ENCODE data around the gene SPHK2.

SPHK2 gene

GRCh38 chr19:48615231-48616040, 3.9 kb upstream of the SPHK2 start:
- Histone ChIP-seq H3K79me2 (ENCODE audit: control insufficient read depth, low read length) (peaks cover 44% of the 10 kb centered on the region), H3K4me2 (ENCODE audit: low read length) (no peak overlapping the region), H3F3A (ENCODE audit: control insufficient read depth, insufficient read depth) (peaks cover 34% of the 10 kb centered on the region), H3K4me3 (ENCODE audit: low read length) (no peak overlapping the region), H3K36me3 (ENCODE audit: control insufficient read depth, low read length) (peaks cover 61% of the 10 kb centered on the region), H4K20me1 (ENCODE audit: control insufficient read depth, insufficient read depth, low read depth, low read length) (peaks cover 23% of the 10 kb centered on the region), H3K27me3 (ENCODE audit: control insufficient read depth, low read length) (no peaks in the 10 kb centered on the region), H3K9me3 (ENCODE audit: control insufficient read depth, insufficient read depth, low read length) (no peaks in the 10 kb centered on the region), H3K9me2 (replicated peaks; ENCODE audit: control insufficient read depth, low read length) (no peaks in the 10 kb centered on the region), H3K4me1 (ENCODE audit: control insufficient read depth, low read length) (peaks cover 23% of the 10 kb centered on the region), H3K27ac (ENCODE audit: low read depth, low read length) (no peak overlapping the region)
- no peak for TF ChIP-seq EZH2phosphoT487 (IDR thresholded peaks at IDR 0.05; ENCODE audit: borderline replicate concordance, low read length)
- TF ChIP-seq CTCF (IDR thresholded peaks at IDR 0.05; ENCODE audit: low read depth, low read length, poor library complexity, severe bottlenecking), result no peak

DNA sequence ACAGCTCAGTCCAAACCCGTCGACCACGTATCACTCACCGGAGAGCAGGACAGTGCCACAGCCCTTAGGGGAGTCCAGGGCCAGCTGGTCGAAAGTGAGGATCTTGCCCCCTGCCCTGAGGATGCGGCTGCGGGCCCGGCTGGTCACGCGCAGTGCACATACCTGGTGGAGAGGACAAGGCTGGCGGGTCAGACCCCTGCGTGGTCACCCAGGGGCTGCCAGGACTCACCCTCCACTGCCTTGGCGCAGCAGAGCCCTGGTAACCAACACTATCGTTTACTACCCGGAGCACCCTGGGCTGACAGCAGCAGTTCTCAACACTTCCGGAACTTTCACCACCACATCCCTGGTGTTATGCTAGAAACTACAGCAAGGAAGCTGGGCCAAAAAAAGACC, 3.3 kb upstream of the SPHK2 start:
- Histone ChIP-seq H3K79me2 (ENCODE audit: control insufficient read depth, low read length) (peaks cover 45% of the 10 kb centered on the region), H3K9me2 (replicated peaks; ENCODE audit: control insufficient read depth, low read length) (no peaks in the 10 kb centered on the region), H4K20me1 (ENCODE audit: control insufficient read depth, insufficient read depth, low read depth, low read length) (peaks cover 23% of the 10 kb centered on the region), H3K36me3 (ENCODE audit: control insufficient read depth, low read length) (peaks cover 61% of the 10 kb centered on the region), H3K27ac (ENCODE audit: low read depth, low read length) (no peak overlapping the region), H3K9me3 (ENCODE audit: control insufficient read depth, insufficient read depth, low read length) (no peaks in the 10 kb centered on the region), H3F3A (ENCODE audit: control insufficient read depth, insufficient read depth) (peaks cover 34% of the 10 kb centered on the region), H3K4me3 (ENCODE audit: low read length) (no peak overlapping the region), H3K4me1 (ENCODE audit: control insufficient read depth, low read length) (peaks cover 24% of the 10 kb centered on the region), H3K27me3 (ENCODE audit: control insufficient read depth, low read length) (no peaks in the 10 kb centered on the region), H3K4me2 (ENCODE audit: low read length) (no peak overlapping the region)
- TF ChIP-seq EZH2phosphoT487 (IDR thresholded peaks at IDR 0.05; ENCODE audit: borderline replicate concordance, low read length) (no peak), CTCF (IDR thresholded peaks at IDR 0.05; ENCODE audit: low read depth, low read length, poor library complexity, severe bottlenecking) (no peak)

DNA sequence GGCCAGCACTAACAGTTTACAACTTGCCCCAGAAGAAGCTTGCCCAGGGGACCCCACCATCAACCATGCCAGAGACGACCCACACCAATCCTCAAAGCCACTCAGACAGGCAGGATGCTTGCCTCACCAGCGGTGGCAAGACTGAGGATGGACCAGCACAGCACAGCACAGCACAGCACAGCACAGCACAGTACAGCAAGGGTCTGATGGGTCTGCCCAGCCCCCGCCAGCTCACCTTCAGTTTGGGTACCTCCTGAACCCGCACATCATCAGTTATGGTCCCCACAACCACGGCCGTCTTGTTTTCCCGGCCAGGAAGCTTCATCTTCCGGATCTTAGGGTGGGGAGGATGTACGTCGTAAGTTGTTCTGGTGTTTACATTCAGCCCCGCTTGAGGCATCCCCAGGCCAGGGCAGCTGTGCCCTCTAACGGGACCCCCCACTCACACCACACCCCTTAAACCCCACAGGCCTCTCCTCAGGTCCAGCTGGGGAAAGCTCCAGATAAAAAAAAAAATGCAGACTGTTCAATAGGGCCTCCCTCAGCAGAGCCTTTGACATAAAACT, 2.7 kb upstream of the SPHK2 start:
- H3K4me3 ChIP-seq (ENCODE audit: low read length), result peak overlapping the region; percentile 95
- H3K4me2 ChIP-seq (ENCODE audit: low read length), result peak overlapping the region; percentile 67
- no peaks in the 10 kb centered on the region for H3K27me3 ChIP-seq (ENCODE audit: control insufficient read depth, low read length)
- no peak overlapping the region for H3K27ac ChIP-seq (ENCODE audit: low read depth, low read length)
- H3K79me2 ChIP-seq (ENCODE audit: control insufficient read depth, low read length), result peaks cover 47% of the 10 kb centered on the region
- no peaks in the 10 kb centered on the region for H3K9me2 ChIP-seq (replicated peaks; ENCODE audit: control insufficient read depth, low read length)
- peaks cover 34% of the 10 kb centered on the region for H3F3A ChIP-seq (ENCODE audit: control insufficient read depth, insufficient read depth)
- peaks cover 24% of the 10 kb centered on the region for H3K4me1 ChIP-seq (ENCODE audit: control insufficient read depth, low read length)
- H4K20me1 ChIP-seq (ENCODE audit: control insufficient read depth, insufficient read depth, low read depth, low read length), result peaks cover 23% of the 10 kb centered on the region
- H3K9me3 ChIP-seq (ENCODE audit: control insufficient read depth, insufficient read depth, low read length), result no peaks in the 10 kb centered on the region
- TF ChIP-seq EZH2phosphoT487 (IDR thresholded peaks at IDR 0.05; ENCODE audit: borderline replicate concordance, low read length), result no peak
- no peak for TF ChIP-seq CTCF (IDR thresholded peaks at IDR 0.05; ENCODE audit: low read depth, low read length, poor library complexity, severe bottlenecking)
- peaks cover 61% of the 10 kb centered on the region for H3K36me3 ChIP-seq (ENCODE audit: control insufficient read depth, low read length)

Measured in DOHH2 (cell line).